NCI-H526 treated with DMSO at 0.1 percent for 48 hours (cell line): ENCODE results near the gene ARHGAP25.

Experiments used
- DNase-seq: peaks from one replicate; lab custom pipeline; 2025; lab: John Stamatoyannopoulos, UW

The ARHGAP25 gene

DNA sequence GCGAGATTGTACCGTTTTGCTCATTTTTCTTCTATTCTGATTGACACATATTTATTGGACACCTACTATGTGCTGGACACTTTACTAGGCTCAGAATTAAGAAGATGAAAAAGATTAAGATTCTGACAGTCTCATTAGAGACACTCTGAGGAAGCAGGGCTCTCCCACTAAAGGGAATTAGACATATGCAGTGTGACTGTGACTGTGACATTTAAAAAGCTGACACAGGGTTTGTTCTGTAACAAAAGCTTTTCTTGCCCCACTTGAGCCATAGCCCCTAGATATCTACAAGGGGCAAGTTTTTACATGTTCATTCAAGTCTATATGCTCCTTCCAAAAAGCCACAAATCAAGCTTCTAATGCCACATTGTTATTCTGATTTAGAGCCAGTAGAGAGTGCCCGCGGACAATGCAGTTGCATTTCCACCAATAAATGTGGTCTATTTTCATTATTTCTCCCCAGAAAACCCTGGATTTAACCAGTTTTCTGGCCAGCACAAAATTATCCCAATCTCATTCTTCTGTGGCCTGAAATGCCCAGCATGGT, 9.8 kb downstream of the ARHGAP25 start:
- DNase-seq: no peak

DNA sequence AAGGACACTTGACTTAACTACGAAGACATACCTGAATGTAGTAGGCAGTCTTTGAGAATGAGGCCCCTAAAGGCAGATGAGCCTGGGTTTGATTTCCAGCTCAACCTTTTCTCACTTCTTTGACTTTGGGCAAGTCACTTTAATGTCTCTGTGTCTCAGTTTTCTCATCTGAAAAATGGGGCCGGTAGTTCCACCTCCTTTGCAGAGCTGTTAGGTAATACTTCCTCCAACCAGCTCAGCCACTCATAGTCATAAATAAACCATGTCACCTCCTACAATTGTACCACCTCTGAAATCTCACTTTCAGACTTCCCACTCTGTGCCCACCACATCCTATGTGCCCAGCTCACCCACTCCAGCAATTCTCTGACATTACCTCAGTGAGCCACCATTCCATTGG, 10.4 kb downstream of the ARHGAP25 start:
- DNase-seq: no peak

DNA sequence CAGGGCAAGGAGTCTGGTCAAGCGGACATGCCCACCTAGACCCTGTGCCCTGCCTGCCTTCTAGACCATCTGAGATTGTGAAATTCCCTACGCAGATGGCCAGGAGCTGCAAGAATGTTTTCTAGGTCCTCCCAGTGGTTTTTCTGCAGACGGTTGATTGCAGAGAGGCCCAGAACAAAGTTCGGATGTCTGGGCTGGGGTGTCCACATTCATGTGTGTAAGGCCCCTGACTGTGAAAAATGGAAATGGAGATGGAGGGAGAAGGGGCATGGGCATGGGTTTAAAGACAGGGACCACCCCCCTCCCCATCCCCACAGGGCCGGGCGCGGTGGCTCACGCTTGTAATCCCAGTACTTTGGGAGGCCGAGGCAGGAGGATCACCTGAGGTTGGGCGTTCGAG, 11.8 kb downstream of the ARHGAP25 start:
- DNase-seq: no peak

- DNase-seq: no peak
Observed at GRCh38 chr2:68747413-68747812, 12.8 kb downstream of the ARHGAP25 start.

GRCh38 chr2:68747900-68748299, 13.3 kb downstream of the ARHGAP25 start:
- DNase-seq: no peak

DNA sequence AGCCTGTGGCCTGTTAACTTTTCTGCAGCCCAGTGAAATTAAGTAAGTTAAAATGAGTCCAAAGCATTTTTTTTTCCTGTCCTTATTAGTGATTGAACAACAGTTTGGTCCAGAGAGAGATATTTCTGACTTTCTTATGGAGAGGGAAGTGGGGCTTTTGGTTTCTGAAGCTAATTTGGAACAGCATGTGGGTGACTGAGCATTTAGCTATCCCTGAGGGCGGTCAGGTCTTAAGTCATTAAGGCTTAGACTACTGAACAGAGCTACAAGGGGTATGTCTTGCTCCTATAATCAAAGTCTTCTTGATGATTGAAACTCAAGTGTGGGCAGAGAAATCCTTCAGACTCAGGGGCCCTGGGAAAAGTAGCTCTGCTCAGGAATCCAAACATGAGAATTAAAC, 14.0 kb downstream of the ARHGAP25 start:
- no peak for DNase-seq

DNA sequence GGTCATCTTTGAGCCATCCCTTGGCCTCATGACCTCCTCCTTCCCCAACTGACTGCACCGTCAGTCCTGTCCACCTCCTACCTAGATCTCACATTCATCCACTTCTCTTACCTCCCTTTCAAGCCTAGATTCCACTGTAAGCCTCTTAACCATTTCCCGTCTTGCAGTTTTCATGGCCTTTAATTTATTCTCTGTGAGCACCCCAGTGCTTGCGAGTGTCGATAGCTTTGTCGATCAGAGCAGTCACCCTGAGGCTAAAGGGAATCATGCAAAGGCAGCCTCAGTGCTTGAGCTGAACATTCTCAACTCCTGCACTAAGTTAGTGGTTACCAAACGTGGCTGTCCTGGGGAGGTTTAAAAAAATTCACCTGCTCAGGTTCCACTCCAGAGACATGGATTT, 14.7 kb downstream of the ARHGAP25 start:
- DNase-seq: no peak

DNA sequence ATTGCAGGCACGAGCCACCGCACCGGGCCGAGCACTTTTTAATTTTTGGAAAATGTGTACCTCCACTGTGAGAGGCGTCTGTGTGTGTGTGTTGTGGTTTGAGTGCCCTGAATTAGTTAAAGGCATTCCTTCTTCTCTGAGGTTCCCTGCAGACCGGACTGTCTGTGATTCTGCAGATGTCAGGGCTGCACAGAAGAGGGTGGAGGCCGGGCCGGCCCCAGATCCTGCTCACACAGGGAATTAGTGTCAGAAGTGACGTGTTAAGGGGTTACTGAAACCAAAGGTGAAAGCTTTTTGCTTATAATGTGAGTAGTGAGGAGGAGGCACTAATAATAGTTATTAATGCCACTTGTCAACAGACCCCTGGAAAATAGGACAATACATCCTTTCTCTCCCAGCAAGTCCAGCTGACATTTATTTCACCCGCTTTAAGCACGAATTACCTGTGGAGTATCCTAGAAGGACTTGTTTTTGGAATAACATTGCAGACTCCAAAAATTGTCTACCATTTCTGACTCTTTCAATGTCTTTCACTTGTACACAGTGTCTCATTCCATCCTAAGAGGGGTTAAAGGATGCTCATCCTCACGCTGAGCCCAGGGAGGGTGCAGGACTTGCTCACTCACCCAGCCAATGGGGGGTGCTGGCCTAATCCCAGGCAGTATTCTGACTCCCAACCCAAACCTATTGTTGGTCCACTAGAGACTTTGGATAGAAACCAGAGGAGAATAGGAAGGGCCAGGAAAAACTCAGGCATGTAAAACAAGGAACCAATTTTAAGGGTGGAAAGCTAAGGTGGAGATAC, 16.2 kb downstream of the ARHGAP25 start:
- DNase-seq: no peak

DNA sequence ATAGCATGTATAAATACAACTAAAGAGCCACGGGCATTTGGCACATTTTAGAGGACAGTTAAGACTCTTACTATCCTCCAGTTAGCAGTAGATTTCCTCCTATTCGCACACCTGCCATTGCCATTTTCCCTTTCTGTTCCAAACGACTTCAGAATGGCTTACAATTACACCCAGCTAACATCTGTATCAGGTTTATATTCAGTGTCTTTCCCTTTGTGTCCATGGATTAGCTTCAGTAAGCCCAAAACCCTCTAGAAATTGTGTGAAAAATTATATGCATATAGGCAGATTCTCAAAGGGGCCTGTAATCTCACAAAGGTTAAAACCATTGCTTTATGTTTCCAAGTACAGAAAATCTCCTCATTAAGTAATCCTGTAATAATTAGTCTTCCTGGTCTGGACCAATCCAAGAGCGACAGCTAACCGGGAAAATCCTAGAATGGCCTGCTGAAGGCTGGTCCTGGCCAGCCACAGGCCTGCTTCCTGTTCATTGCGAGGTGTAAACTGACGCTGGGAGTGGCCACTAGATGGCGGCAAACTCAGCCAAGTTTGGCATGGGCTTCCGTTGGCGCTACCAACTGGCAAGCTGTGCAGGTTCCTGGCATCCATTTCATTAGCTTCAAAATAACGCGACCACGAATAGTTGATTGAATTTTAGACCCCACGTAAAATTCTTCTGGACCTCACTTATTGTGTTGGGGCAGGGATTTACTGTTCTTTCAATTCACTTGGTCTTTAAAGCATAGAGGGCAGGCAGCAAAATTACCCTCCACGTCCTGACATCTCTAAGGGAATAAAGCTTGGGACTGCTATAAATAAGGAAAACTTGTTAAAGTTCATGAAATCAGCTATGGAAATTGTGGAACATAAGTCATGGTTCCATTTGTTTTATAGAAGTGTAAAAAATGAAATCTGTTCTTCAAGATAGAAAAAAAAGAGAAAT, 17.1 kb downstream of the ARHGAP25 start:
- DNase-seq: peak; percentile 50

GRCh38 chr2:68753318-68753717, 18.7 kb downstream of the ARHGAP25 start:
- no peak for DNase-seq

- DNase-seq: no peak
Observed at GRCh38 chr2:68755071-68755470, 20.5 kb downstream of the ARHGAP25 start.

DNA sequence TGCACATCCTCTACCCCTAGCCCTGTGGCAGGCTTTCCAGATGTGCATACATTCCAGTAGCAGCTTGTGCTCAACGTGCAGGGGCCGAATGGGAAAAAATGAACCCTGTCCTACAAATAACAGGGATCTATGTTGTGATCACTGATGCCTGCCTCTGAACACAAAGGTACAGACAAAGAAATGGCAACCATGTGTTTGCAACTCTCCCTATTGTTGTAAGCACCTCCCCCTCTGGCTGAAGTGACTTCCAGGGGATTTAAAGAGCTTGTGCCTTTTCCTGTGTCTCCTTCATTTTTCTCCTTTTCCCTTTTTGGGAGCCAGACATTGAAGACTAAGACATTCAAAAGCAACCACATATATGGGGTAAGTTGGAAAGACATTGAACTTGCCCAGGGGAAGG, 21.6 kb downstream of the ARHGAP25 start:
- no peak for DNase-seq

- DNase-seq: no peak
Observed at GRCh38 chr2:68757081-68757480, 22.5 kb downstream of the ARHGAP25 start.

DNA sequence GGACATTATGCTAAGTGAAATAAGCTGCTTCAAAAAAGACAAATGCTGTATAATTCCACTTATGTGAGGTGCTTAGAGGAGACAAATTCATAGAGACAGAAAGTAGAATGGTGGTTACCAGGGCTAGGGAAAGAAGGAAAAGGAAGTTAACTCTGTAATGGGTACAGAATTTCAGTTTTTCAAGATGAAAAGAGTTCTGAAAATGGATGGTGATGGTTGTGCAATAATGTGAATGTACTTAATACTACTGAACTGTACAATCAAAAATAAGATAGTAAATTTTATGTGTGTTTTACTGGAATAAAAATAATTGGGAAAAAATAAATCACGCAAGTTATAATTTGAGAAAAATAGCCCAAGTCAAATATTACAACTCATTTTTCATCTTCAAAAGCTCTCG, 27.5 kb downstream of the ARHGAP25 start:
- DNase-seq: no peak

GRCh38 chr2:68762665-68763064, 28.1 kb downstream of the ARHGAP25 start:
- no peak for DNase-seq

- DNase-seq: no peak
Observed at GRCh38 chr2:68764041-68764805, 29.6 kb downstream of the ARHGAP25 start.

DNA sequence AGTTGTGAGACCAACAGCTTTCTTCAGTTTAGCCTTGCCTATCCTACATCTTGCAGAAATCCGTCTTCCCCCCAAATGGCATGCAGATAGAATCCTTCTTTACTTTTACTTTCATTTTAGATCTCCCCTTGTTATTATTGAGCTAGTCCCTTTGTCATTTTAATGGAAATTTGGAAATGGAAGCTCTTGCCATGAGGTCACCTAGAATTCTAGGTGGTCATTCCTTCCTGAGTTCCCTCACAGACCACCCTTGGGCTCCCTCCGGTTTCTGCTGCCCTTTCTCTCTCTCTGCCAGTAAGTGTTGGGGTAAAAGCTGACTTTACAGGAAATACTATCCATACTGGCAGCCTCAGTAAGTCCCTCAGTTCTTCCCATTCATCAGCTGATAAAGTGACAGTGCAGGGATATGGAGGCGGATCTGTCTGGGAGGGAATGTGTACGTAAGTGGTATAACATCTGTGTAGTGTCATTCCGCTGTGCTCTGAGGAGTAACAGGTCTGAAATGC, 30.2 kb downstream of the ARHGAP25 start:
- no peak for DNase-seq

GRCh38 chr2:68765739-68766375, 31.2 kb downstream of the ARHGAP25 start:
- no peak for DNase-seq

GRCh38 chr2:68766376-68766845, 31.8 kb downstream of the ARHGAP25 start:
- no peak for DNase-seq

DNA sequence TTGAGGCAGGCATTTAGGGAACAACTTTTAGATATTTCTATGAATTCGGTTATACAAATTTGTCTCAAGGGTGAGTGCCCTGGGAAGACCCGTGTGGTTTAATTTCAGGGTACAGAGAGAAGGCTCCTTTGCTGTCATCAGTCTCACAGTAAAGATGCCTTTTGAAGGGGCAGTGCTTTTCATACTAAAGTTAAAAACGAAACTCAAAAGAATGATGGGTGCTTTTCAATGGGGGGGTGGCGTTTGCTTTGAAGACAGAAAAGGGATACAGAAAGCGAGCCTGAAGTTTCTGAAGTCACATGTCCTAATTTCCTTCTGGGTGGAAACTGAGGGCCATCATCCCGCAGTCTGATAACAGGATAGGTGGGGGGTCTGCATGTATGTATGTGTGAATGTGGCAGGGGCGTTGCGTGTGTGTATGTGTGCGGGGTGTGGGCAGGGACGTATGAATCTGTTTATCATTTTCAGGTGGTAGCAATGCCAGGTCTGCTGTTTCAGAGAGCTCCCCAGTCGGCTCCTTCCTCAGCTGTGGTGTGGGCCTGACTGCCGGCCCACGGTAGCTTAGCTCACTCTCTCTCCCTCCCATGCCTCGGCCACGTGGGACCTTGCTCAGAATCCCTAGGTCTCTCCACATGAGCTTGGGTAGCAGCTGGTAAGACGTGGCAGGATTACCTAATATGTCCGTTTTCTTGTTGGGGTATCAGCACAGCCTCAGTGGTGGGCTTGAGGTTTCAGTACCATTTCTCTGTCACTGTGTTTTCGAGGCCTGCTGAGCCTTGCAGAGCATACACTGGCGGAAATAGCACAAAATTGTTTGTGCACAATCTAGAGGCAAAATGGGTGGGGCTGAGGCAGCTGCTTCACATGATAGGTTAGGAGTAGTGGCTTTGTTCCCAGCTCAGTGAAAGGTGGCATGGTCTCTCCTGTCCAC, 32.7 kb downstream of the ARHGAP25 start:
- DNase-seq: no peak
